ENCODE measurements around the gene COL12A1. TPM values are rescaled to one million over a fixed set of nuclear protein-coding genes. Genes with fewer than 3 reads are reported as not detected.

Gene COL12A1
- total RNA-seq, 1 donor from 2014 or later, result not detected

GRCh38 chr6:75145211-75145610, 60.6 kb downstream of the COL12A1 start:
- H3K4me3 Mint-ChIP-seq (ENCODE audit: low read depth), result no peak overlapping the region
- H3K9me3 Mint-ChIP-seq, result peaks cover 18% of the 10 kb centered on the region
- intact Hi-C loops (cut with micrococcal nuclease), result no loop called here
- H3K27me3 Mint-ChIP-seq (ENCODE audit: low read depth), result no peaks in the 10 kb centered on the region
- H3K4me1 Mint-ChIP-seq (ENCODE audit: low read depth), result no peaks in the 10 kb centered on the region
- DNase-seq (ENCODE audit: low spot score), result no peak
- H3K36me3 Mint-ChIP-seq (ENCODE audit: low read depth), result no peaks in the 10 kb centered on the region
- H3K27ac Mint-ChIP-seq, result no peak overlapping the region

GRCh38 chr6:75144386-75144785, 61.5 kb downstream of the COL12A1 start:
- H3K9me3 Mint-ChIP-seq, result peaks cover 17% of the 10 kb centered on the region
- intact Hi-C loops (cut with micrococcal nuclease), result no loop called here
- H3K27me3 Mint-ChIP-seq (ENCODE audit: low read depth), result no peaks in the 10 kb centered on the region
- H3K27ac Mint-ChIP-seq, result no peak overlapping the region
- H3K36me3 Mint-ChIP-seq (ENCODE audit: low read depth), result no peaks in the 10 kb centered on the region
- no peaks in the 10 kb centered on the region for H3K4me1 Mint-ChIP-seq (ENCODE audit: low read depth)
- H3K4me3 Mint-ChIP-seq (ENCODE audit: low read depth), result no peak overlapping the region
- DNase-seq (ENCODE audit: low spot score), result no peak

GRCh38 chr6:75143191-75143590, 62.7 kb downstream of the COL12A1 start:
- H3K4me1 Mint-ChIP-seq (ENCODE audit: low read depth), result no peaks in the 10 kb centered on the region
- H3K36me3 Mint-ChIP-seq (ENCODE audit: low read depth), result no peaks in the 10 kb centered on the region
- intact Hi-C loops (cut with micrococcal nuclease), result no loop called here
- no peak overlapping the region for H3K27ac Mint-ChIP-seq
- no peaks in the 10 kb centered on the region for H3K27me3 Mint-ChIP-seq (ENCODE audit: low read depth)
- no peak overlapping the region for H3K4me3 Mint-ChIP-seq (ENCODE audit: low read depth)
- peaks cover 7% of the 10 kb centered on the region for H3K9me3 Mint-ChIP-seq
- DNase-seq (ENCODE audit: low spot score), result no peak

GRCh38 chr6:75142721-75143120, 63.1 kb downstream of the COL12A1 start:
- DNase-seq (ENCODE audit: low spot score), result no peak
- H3K4me1 Mint-ChIP-seq (ENCODE audit: low read depth), result no peaks in the 10 kb centered on the region
- peaks cover 2% of the 10 kb centered on the region for H3K9me3 Mint-ChIP-seq
- H3K27me3 Mint-ChIP-seq (ENCODE audit: low read depth), result no peaks in the 10 kb centered on the region
- H3K36me3 Mint-ChIP-seq (ENCODE audit: low read depth), result no peaks in the 10 kb centered on the region
- H3K27ac Mint-ChIP-seq, result no peak overlapping the region
- intact Hi-C loops (cut with micrococcal nuclease), result no loop called here
- H3K4me3 Mint-ChIP-seq (ENCODE audit: low read depth), result no peak overlapping the region

- Mint-ChIP-seq H3K9me3 (no peaks in the 10 kb centered on the region), H3K27me3 (ENCODE audit: low read depth) (no peaks in the 10 kb centered on the region), H3K36me3 (ENCODE audit: low read depth) (no peaks in the 10 kb centered on the region), H3K4me1 (ENCODE audit: low read depth) (no peaks in the 10 kb centered on the region), H3K27ac (no peak overlapping the region), H3K4me3 (ENCODE audit: low read depth) (no peak overlapping the region)
- intact Hi-C loops (cut with micrococcal nuclease), result no loop called here
- DNase-seq (ENCODE audit: low spot score), result no peak
Measured at GRCh38 chr6:75135876-75136275, 70.0 kb downstream of the COL12A1 start.

- Mint-ChIP-seq H3K27me3 (ENCODE audit: low read depth) (no peaks in the 10 kb centered on the region), H3K9me3 (no peaks in the 10 kb centered on the region), H3K4me1 (ENCODE audit: low read depth) (no peaks in the 10 kb centered on the region), H3K36me3 (ENCODE audit: low read depth) (no peaks in the 10 kb centered on the region), H3K27ac (no peak overlapping the region), H3K4me3 (ENCODE audit: low read depth) (no peak overlapping the region)
- intact Hi-C loops (cut with micrococcal nuclease), result no loop called here
- DNase-seq (ENCODE audit: low spot score), result no peak
Measured at GRCh38 chr6:75135450-75135849, 70.4 kb downstream of the COL12A1 start.

- Mint-ChIP-seq H3K4me1 (ENCODE audit: low read depth) (no peaks in the 10 kb centered on the region), H3K27me3 (ENCODE audit: low read depth) (no peaks in the 10 kb centered on the region), H3K4me3 (ENCODE audit: low read depth) (no peak overlapping the region), H3K9me3 (no peaks in the 10 kb centered on the region), H3K36me3 (ENCODE audit: low read depth) (no peaks in the 10 kb centered on the region), H3K27ac (no peak overlapping the region)
- intact Hi-C loops (cut with micrococcal nuclease), result no loop called here
- DNase-seq (ENCODE audit: low spot score), result no peak
Measured at GRCh38 chr6:75130784-75131183, 75.1 kb downstream of the COL12A1 start.

GRCh38 chr6:75128878-75129570, 76.8 kb downstream of the COL12A1 start:
- intact Hi-C loops (cut with micrococcal nuclease), result no loop called here
- Mint-ChIP-seq H3K4me1 (ENCODE audit: low read depth) (no peaks in the 10 kb centered on the region), H3K4me3 (ENCODE audit: low read depth) (no peak overlapping the region), H3K27ac (no peak overlapping the region), H3K36me3 (ENCODE audit: low read depth) (no peaks in the 10 kb centered on the region), H3K9me3 (no peaks in the 10 kb centered on the region), H3K27me3 (ENCODE audit: low read depth) (no peaks in the 10 kb centered on the region)
- no peak for DNase-seq (ENCODE audit: low spot score)

- no peaks in the 10 kb centered on the region for H3K4me1 Mint-ChIP-seq (ENCODE audit: low read depth)
- H3K27ac Mint-ChIP-seq, result no peak overlapping the region
- no peak overlapping the region for H3K4me3 Mint-ChIP-seq (ENCODE audit: low read depth)
- no peaks in the 10 kb centered on the region for H3K36me3 Mint-ChIP-seq (ENCODE audit: low read depth)
- no peaks in the 10 kb centered on the region for H3K9me3 Mint-ChIP-seq
- intact Hi-C loops (cut with micrococcal nuclease), result no loop called here
- H3K27me3 Mint-ChIP-seq (ENCODE audit: low read depth), result no peaks in the 10 kb centered on the region
- DNase-seq (ENCODE audit: low spot score), result no peak
Measured at GRCh38 chr6:75126518-75126917, 79.3 kb downstream of the COL12A1 start.

GRCh38 chr6:75124983-75125382, 80.9 kb downstream of the COL12A1 start:
- H3K9me3 Mint-ChIP-seq, result no peaks in the 10 kb centered on the region
- intact Hi-C loops (cut with micrococcal nuclease), result no loop called here
- no peak for DNase-seq (ENCODE audit: low spot score)
- H3K36me3 Mint-ChIP-seq (ENCODE audit: low read depth), result no peaks in the 10 kb centered on the region
- H3K4me3 Mint-ChIP-seq (ENCODE audit: low read depth), result no peak overlapping the region
- H3K4me1 Mint-ChIP-seq (ENCODE audit: low read depth), result no peaks in the 10 kb centered on the region
- H3K27me3 Mint-ChIP-seq (ENCODE audit: low read depth), result no peaks in the 10 kb centered on the region
- H3K27ac Mint-ChIP-seq, result no peak overlapping the region

GRCh38 chr6:75124085-75124484, 81.8 kb downstream of the COL12A1 start:
- H3K4me3 Mint-ChIP-seq (ENCODE audit: low read depth), result no peak overlapping the region
- no peak for DNase-seq (ENCODE audit: low spot score)
- H3K4me1 Mint-ChIP-seq (ENCODE audit: low read depth), result peaks cover 3% of the 10 kb centered on the region
- no peaks in the 10 kb centered on the region for H3K36me3 Mint-ChIP-seq (ENCODE audit: low read depth)
- intact Hi-C loops (cut with micrococcal nuclease), result no loop called here
- no peaks in the 10 kb centered on the region for H3K9me3 Mint-ChIP-seq
- H3K27ac Mint-ChIP-seq, result no peak overlapping the region
- H3K27me3 Mint-ChIP-seq (ENCODE audit: low read depth), result no peaks in the 10 kb centered on the region

- Mint-ChIP-seq H3K4me3 (ENCODE audit: low read depth) (no peak overlapping the region), H3K9me3 (no peaks in the 10 kb centered on the region), H3K4me1 (ENCODE audit: low read depth) (peaks cover 7% of the 10 kb centered on the region), H3K27me3 (ENCODE audit: low read depth) (peaks cover 2% of the 10 kb centered on the region), H3K36me3 (ENCODE audit: low read depth) (no peaks in the 10 kb centered on the region), H3K27ac (no peak overlapping the region)
- intact Hi-C loops (cut with micrococcal nuclease), result no loop called here
- DNase-seq (ENCODE audit: low spot score), result no peak
Measured at GRCh38 chr6:75118925-75119515, 86.8 kb downstream of the COL12A1 start.

- H3K27me3 Mint-ChIP-seq (ENCODE audit: low read depth), result peaks cover 2% of the 10 kb centered on the region
- intact Hi-C loops (cut with micrococcal nuclease), result no loop called here
- no peak for DNase-seq (ENCODE audit: low spot score)
- no peak overlapping the region for H3K4me3 Mint-ChIP-seq (ENCODE audit: low read depth)
- H3K4me1 Mint-ChIP-seq (ENCODE audit: low read depth), result peaks cover 7% of the 10 kb centered on the region
- H3K9me3 Mint-ChIP-seq, result no peaks in the 10 kb centered on the region
- H3K36me3 Mint-ChIP-seq (ENCODE audit: low read depth), result no peaks in the 10 kb centered on the region
- H3K27ac Mint-ChIP-seq, result no peak overlapping the region
Measured at GRCh38 chr6:75117701-75118100, 88.2 kb downstream of the COL12A1 start.
